MM.1S (cell line): ENCODE data around the gene MBOAT1.

Source experiments
- EZH2 ChIP-seq: fragments of 300-600 bp; sonication (generic); optimal IDR thresholded peaks from 2 replicates; pipeline ENCODE3; 2017; ENCODE audit warnings: low read depth, mild to moderate bottlenecking, antibody characterized with exemption, low read length, mixed read lengths
- EZH2phosphoT487 ChIP-seq: fragments of 300-600 bp; sonication (generic); IDR thresholded peaks from 2 replicates; pipeline ENCODE4 v1.6.1; 2018; ENCODE audit warnings: antibody characterized with exemption, low read length
- TF ChIP-seq, protein P1 (sequence below): fragments of 300-600 bp; sonication (generic); IDR thresholded peaks from 2 replicates; pipeline ENCODE4 v1.5.1; 2016; ENCODE audit warnings: antibody characterized with exemption, low read length, mixed read lengths

DNA sequence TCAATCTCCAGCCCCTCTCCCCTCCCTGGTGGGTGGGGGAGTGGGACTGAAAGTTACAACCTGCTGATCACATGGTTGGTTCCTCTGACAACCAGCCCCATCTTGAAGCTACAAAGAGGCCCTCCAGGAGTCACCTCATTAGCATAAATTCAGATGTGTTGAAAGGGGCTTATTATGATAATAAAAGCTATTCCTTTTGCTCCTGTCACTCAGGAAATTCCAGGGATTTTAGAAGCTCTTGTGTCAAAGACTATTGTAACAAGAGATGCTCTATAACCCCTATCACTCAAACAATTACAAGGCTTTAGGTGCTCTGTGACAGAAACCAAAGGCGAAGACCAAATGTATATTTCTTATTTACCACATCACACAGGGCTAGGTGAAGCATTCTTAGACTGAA, 30.1 kb upstream of the MBOAT1 start:
- TF ChIP-seq, protein P1, sequence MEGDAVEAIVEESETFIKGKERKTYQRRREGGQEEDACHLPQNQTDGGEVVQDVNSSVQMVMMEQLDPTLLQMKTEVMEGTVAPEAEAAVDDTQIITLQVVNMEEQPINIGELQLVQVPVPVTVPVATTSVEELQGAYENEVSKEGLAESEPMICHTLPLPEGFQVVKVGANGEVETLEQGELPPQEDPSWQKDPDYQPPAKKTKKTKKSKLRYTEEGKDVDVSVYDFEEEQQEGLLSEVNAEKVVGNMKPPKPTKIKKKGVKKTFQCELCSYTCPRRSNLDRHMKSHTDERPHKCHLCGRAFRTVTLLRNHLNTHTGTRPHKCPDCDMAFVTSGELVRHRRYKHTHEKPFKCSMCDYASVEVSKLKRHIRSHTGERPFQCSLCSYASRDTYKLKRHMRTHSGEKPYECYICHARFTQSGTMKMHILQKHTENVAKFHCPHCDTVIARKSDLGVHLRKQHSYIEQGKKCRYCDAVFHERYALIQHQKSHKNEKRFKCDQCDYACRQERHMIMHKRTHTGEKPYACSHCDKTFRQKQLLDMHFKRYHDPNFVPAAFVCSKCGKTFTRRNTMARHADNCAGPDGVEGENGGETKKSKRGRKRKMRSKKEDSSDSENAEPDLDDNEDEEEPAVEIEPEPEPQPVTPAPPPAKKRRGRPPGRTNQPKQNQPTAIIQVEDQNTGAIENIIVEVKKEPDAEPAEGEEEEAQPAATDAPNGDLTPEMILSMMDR = no peak
- TF ChIP-seq EZH2 = no peak
- no peak for TF ChIP-seq EZH2phosphoT487
